Activated T-helper 9 cell treated with anti-CD3 and anti-CD28 coated beads, Interleukin-2, amount 50 U/mL, for 16 hours (primary cell): ENCODE results near the gene ADORA2B.

Source experiments
- DNase-seq: peaks from one replicate; pipeline ENCODE4 v3.0.0-alpha.2; 2020; ENCODE audit warnings: low read depth

The ADORA2B gene

GRCh38 chr17:15996322-15996721, 51.4 kb downstream of the ADORA2B start:
- no peak for DNase-seq

DNA sequence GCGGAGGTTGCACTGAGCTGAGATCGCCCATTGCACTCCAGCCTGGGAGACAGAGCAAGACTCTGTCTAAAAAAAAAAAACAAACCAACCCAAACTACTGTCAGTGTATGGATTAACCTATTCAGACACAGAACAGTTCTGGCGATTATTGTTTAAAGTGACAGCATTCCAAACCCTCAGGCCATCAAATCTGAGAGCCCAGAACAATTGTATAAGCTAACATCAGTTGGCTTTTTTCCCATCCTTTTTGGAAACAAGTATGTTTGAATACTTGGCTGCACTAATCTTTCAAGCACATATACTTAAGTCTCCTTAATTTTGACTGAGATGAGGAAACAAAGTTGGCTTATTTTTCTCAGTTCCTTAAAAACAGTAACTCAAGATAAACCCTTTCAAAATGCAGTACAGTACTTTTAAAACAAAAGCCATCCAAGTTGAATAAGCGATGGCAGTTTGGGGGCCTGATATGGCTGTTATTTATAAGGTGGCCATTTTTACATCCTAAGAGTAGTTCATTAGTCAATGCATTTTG, 53.2 kb downstream of the ADORA2B start:
- no peak for DNase-seq

GRCh38 chr17:15999141-15999973, 54.4 kb downstream of the ADORA2B start, which contains the start of the genes TTC19 and ZSWIM7:
Gene TTC19, plus strand, starts transcription at chr17:15999824. Its CDS starts 25 bp downstream, at chr17:15999849.
Gene ZSWIM7, minus strand, starts transcription at chr17:15999704. Its CDS starts 110 bp downstream, at chr17:15999594.
- DNase-seq = peak; percentile 89

- no peak for DNase-seq
Observed at GRCh38 chr17:15999974-16000827, 55.3 kb downstream of the ADORA2B start.

GRCh38 chr17:16001226-16001897, 56.4 kb downstream of the ADORA2B start:
- DNase-seq = no peak

DNA sequence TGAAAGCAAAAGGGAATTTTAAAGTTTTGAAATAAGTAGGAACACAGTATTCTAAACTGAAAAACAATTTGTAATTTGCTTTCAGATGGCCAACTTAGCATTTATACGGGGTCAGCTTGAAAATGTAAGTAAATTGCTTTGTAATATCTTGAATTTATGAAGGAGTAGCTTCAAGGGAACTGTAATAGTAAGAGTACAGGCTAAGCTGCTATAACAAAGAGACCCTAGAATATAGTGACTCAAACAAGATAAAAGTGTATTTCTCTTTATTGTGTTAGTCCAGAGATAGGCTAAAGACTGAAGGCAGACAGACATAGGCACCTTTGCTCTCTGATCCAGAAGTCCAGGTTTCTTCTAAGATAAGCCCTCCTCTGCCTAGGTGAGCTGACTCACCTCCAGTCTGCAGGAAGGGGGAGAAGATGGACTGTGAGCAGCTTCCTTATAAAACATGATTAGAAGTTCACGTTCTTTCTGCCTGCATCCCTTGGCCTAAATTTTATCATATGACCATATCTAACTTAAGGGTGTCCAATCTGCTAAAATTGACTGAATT, 57.9 kb downstream of the ADORA2B start:
- DNase-seq = no peak

DNA sequence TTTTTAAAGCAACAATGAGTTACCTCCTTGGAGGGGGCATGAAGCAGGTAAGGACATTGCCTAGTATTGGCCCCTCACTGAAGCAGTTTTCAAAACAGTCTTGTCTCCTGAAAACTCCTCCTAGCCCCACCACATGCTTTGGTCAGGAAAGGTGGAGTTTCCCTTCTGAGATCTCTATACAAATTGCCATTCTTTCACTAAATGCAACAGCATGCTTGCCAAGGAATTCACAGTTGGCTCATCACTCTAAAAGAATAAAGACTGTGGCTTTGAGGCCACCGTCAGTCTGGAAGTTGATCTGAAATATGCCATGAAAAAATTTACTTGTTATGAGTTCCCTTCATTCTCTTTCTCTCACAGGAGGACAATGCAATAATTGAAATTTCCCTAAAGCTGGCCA, 58.9 kb downstream of the ADORA2B start:
- no peak for DNase-seq

DNA sequence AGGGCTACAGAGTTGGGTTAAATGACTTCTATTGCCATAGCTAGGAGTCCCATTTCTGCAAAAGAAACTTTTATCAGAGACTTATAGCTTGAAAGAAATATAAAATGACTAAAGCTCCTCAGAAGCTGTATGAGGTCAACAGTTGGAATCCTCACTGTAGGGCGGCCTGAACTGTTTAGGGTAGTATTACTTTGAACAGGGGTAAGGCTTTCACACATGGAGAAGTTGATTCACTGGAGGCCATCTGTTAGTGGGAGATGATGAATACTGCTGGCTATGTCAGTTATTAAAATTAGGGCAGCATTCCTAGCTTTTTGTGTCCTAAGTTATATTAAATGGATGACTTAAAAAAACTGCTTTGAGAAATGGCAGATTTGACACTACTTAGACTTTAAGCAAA, 60.7 kb downstream of the ADORA2B start:
- no peak for DNase-seq

GRCh38 chr17:16007439-16007838, 62.5 kb downstream of the ADORA2B start:
- DNase-seq = no peak

GRCh38 chr17:16013943-16014407, 69.0 kb downstream of the ADORA2B start:
- no peak for DNase-seq

DNA sequence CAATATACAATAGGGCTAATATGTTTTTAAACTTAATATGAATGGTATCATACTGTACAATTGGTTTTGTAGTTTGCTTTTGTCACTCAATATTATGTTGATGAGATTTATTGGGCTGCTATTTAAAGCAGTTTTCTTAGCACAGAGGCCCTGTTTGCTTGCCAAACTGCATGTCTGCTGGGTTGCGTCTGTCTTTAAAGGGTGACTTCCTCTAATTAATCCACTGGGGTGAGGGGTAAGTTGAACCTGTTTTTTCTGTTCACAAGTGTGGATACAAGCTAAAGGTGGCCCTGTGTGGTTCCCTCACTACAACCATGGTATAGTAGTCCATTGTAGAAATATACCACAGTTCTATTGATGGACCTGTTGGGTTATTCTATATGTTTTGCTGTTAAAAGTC, 74.4 kb downstream of the ADORA2B start:
- no peak for DNase-seq

DNA sequence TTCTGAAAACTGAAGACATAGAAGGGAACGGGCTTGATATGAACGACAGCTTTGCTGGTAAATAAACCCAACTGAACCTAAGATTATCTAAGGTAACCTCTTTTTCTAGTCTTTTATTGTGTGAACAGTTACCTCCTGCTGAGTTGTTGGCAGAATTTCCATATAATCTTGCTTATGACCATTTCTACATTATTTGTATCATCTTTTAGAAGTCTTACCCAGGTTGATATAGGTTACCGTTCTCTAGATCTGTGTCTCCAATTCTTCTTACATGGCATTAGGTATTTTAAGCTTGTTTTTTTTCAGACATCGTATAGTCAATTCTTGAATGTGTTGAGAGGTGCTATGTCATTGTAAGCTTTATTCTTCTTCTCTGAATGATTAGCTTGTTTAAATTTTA, 79.0 kb downstream of the ADORA2B start:
- DNase-seq = no peak

DNA sequence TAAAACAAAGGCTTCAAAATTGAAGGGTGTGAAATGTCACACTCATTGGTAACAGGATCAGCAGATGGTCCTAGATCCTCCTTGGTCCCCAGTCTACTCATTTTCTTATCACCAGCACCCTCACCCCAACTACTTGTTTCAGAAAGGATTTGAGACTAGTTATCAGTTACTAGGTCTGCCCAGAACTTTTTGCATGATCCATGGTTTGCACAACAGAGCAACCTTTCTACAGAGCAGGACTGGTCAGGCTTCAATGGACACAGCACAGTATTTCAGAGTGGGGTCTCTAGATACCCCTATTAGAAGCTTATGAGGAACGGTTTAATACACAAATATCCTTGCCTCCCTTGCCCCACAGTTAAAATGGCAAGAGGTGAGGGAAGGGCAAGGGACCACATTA, 80.3 kb downstream of the ADORA2B start:
- no peak for DNase-seq
